Bronchial epithelial cell (primary cell): ENCODE measurements around the gene KCNH5. TPM values are rescaled to one million over a fixed set of nuclear protein-coding genes. Genes with fewer than 3 reads are reported as not detected.
"Not testable (repeated sequence)": the region's sequence is repeated elsewhere in the genome, so short reads cannot be mapped to it uniquely, and the experiment has no call there.

Experiments
- DNase-seq: peaks from one replicate; pipeline ENCODE4 v3.0.0-alpha.2; 2010; ENCODE audit warnings: low read depth
- FAIRE-seq: peaks from 2 replicates; lab custom pipeline; 2011; peaks lifted over from hg19 to GRCh38; lab: Jason Lieb, UNC
- H3K27me3 ChIP-seq: 2 replicates; pipeline ENCODE4 v1.5.1; 2011; ENCODE audit warnings: low read length; ENCODE audit not compliant: control insufficient read depth, insufficient read depth
- H3K36me3 ChIP-seq: 2 replicates; pipeline ENCODE4 v1.5.1; 2011; ENCODE audit warnings: low read length; ENCODE audit not compliant: control insufficient read depth, insufficient read depth
- H3K4me3 ChIP-seq: 2 replicates; pipeline ENCODE4 v1.5.1; 2011; ENCODE audit warnings: mild to moderate bottlenecking, low read depth, low read length, control low read depth
- CTCF ChIP-seq: IDR thresholded peaks from 2 replicates; pipeline ENCODE4 v1.5.1; 2011; ENCODE audit warnings: mild to moderate bottlenecking, moderate library complexity, low read length, control low read depth, inconsistent platforms; ENCODE audit not compliant: insufficient read depth, severe bottlenecking
- total RNA-seq: library from RNA; depleted of rRNA; stranded (reverse); fragments of >200 nt; gene quantifications from 2 replicates; pipeline ENCODE4 v1.2.1, GENCODE V29; 2014

Gene KCNH5
- total RNA-seq, 1 donor from 2014 or later: under 0.01 TPM

GRCh38 chr14:62886461-62886860 lies 158.8 kb downstream of the KCNH5 start:
- no peak for TF ChIP-seq CTCF
- Histone ChIP-seq H3K27me3 (no peaks in the 10 kb centered on the region), H3K36me3 (no peaks in the 10 kb centered on the region), H3K4me3 (no peak overlapping the region)
- DNase-seq (no peak), FAIRE-seq (no peak)

GRCh38 chr14:62885451-62885850 lies 159.8 kb downstream of the KCNH5 start:
- peak; percentile 55 for DNase-seq
- no peaks in the 10 kb centered on the region for H3K36me3 ChIP-seq
- no peak for TF ChIP-seq CTCF
- H3K4me3 ChIP-seq: no peak overlapping the region
- no peak for FAIRE-seq
- H3K27me3 ChIP-seq: no peaks in the 10 kb centered on the region

- H3K4me3 ChIP-seq: no peak overlapping the region
- H3K36me3 ChIP-seq: no peaks in the 10 kb centered on the region
- FAIRE-seq (no peak), DNase-seq (no peak)
- no peak for TF ChIP-seq CTCF
- H3K27me3 ChIP-seq: no peaks in the 10 kb centered on the region
Measured at GRCh38 chr14:62882967-62883366, 162.3 kb downstream of the KCNH5 start.

GRCh38 chr14:62866376-62866775 lies 178.9 kb downstream of the KCNH5 start:
- Histone ChIP-seq H3K27me3 (no peaks in the 10 kb centered on the region), H3K36me3 (no peaks in the 10 kb centered on the region), H3K4me3 (no peak overlapping the region)
- TF ChIP-seq CTCF: no peak
- DNase-seq: no peak
- FAIRE-seq: no peak

- no peak for TF ChIP-seq CTCF
- no peaks in the 10 kb centered on the region for H3K36me3 ChIP-seq
- H3K27me3 ChIP-seq: no peaks in the 10 kb centered on the region
- H3K4me3 ChIP-seq: no peak overlapping the region
- DNase-seq (no peak), FAIRE-seq (no peak)
Measured at GRCh38 chr14:62864588-62864987, 180.7 kb downstream of the KCNH5 start.

GRCh38 chr14:62858011-62858410 lies 187.2 kb downstream of the KCNH5 start:
- DNase-seq: peak; percentile 57
- not testable (repeated sequence) for H3K36me3 ChIP-seq, H3K27me3 ChIP-seq, FAIRE-seq, H3K4me3 ChIP-seq
